Stimulated activated CD4-positive, alpha-beta T cell treated with anti-CD3 and anti-CD28 coated beads, Interleukin-12 subunit alpha, Interleukin-12 subunit beta, amount 100 ng/mL, for 48 hours (primary cell): ENCODE measurements around the gene SLC12A7.

Source experiments
- DNase-seq, 3 donors: peaks; one replicate each; pipeline ENCODE4 v3.0.0-alpha.2; 2020; ENCODE audit warnings: low read depth in 2 of 3, low spot score in 1 of 3

The SLC12A7 gene

GRCh38 chr5:1038417-1039209 is 73.2 kb downstream of the SLC12A7 start:
- no peak for DNase-seq

DNA sequence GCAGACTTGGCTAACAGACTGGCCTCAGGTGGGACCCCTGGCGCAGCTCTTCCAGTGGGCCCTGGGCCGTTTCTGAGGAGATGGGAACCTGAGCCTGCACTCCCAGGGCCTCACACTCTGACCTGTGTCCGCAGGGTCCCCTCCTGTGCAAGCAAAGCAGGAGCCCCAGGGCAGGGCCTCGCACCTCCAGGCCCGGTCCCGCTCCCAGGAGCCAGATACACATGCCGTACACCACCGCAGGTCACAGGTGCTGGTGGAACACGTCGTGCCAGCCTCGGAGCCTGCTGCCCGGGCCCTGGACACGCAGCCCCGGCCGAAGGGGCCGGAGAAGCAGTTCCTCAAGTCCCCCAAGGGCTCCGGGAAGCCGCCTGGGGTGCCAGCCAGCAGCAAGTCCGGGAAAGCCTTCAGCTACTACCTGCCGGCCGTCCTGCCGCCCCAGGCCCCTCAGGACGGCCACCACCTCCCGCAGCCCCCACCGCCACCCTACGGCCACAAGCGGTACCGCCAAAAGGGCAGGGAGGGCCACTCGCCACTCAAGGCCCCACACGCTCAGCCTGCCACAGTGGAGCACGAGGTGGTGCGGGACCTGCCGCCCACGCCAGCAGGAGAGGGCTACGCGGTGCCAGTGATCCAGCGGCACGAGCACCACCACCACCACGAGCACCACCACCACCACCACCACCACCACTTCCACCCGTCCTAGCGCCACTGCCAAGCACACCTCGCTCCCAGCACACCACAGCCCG is 74.0 kb downstream of the SLC12A7 start:
- DNase-seq = no peak

GRCh38 chr5:1037123-1037670 is 74.7 kb downstream of the SLC12A7 start:
- DNase-seq = no peak

- no peak for DNase-seq
Measured at GRCh38 chr5:1036504-1037122, 75.2 kb downstream of the SLC12A7 start.

DNA sequence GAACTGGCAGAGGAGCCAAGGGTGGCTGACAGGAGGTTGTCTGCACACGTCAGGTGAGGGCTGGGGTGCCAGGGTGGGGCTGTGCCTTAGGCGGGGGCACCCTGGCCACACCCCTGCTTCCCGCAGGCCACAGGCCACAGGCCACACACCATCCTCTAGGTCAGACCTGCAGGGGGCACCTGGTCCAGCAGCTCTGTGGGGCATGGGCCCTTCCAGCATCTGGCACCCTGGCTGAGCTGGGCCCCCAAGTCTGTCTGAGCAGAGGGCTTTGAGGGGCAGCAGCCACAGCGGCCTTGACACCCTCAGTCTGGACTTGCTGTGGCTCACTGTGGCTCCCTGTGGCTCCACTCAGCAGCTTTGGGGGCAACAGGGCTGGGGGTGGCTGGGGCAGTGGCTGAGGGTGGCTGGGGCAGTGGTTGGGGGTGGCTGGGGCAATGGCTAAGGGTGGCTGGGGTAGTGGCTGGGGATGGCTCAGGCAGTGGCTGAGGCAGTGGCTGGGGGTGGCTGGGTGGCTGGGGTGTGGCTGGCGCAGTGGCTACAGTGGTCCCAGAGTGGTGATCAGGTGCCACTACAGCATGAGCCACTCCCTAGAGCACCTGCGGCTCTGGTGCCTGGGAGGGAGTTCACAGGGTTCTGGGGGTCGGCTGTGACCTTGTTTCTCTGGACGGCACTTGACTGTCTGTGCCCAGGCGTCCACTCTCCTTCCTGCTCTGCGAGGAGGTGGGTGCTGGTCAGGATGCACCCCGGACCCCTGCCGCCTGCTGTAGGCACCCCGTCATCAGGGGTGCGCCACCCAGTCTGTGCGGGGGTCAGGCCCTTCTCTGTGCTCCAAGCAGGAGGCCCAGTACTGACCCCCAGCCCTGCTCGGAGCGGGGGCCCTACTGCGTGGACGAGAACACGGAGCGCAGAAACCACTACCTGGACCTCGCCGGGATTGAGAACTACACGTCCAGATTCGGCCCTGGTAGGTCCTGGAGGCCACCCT is 76.2 kb downstream of the SLC12A7 start:
- no peak for DNase-seq

GRCh38 chr5:1034986-1035385 is 76.9 kb downstream of the SLC12A7 start:
- DNase-seq = no peak

- no peak for DNase-seq
Measured at GRCh38 chr5:1034421-1034905, 77.4 kb downstream of the SLC12A7 start.

- DNase-seq = no peak
Measured at GRCh38 chr5:1033606-1034420, 78.0 kb downstream of the SLC12A7 start.

- no peak for DNase-seq
Measured at GRCh38 chr5:1033178-1033577, 78.7 kb downstream of the SLC12A7 start.

GRCh38 chr5:1032551-1033027 is 79.3 kb downstream of the SLC12A7 start:
- DNase-seq = no peak

DNA sequence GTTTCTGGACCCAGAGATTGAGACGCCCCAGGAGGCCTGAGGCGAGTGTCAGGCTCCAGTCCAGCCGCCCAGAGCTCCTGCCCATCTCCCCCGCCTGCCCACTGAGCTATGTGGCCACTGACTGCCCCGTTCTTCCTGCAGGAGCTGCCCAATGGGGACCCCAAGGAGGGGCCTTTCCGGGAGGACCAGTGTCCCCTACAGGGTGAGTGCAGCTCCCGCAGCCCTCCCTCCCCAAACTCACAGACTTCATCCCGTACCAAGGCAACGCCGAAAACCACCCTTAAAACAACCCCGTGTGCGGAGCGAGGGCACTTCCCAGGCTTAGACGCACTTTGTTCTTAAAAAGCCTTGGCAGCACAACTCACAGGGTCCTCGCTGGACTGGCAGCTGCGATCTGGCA is 79.9 kb downstream of the SLC12A7 start:
- no peak for DNase-seq

DNA sequence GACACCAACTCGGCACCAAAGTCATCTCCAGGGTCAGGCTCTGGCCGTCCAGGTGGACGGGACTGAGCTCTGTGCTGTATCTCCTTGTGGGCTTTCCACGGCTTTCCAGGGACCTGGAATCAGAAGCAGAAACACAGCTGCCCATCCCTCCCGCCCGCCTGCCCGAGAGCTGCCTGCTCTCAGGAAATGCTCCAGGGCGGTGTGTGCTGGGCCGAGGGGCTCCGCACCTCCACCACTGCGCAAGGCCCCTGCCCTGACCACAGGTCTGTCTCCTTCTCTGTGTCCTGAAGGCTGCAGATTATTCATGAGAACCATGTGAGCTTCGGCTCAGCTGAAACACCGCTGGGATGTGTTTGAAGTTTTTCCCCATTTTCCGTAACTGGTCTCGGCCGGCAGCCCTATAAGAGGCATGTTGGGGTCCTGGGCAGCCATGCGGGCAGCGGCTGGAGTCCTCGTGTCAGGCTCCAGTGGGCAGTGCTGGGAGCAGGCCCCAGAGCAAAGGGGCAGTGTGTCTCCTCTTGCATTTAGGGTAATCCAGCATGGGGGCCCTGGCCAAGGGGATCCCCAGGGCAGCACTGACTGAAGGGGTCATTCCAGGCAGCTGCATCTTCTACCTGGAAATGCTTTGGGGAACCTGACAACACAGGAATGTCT is 80.4 kb downstream of the SLC12A7 start:
- no peak for DNase-seq

DNA sequence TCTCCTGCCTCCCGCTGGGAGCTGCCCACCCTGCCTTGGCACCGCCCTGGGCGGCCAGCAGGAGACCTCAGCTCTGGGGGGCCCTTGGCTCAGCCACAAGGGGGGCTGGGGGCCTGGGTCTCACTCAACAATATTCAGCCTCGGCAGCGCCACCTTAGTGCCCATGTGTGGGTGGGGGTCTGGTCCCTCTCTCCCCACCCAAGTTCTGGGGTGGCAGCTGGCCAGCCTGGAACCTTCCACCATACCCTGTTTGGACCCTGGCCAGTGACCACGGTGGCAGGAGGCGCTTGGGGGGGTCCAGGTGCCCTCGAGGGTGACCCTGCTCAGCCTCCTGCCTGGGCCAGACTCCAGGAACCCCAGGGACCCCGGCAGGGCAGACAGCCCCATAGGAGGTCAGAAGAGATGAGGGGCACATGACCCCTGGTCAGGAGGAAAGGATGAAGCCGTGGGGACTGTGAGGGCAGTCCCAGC is 81.0 kb downstream of the SLC12A7 start:
- DNase-seq = no peak

DNA sequence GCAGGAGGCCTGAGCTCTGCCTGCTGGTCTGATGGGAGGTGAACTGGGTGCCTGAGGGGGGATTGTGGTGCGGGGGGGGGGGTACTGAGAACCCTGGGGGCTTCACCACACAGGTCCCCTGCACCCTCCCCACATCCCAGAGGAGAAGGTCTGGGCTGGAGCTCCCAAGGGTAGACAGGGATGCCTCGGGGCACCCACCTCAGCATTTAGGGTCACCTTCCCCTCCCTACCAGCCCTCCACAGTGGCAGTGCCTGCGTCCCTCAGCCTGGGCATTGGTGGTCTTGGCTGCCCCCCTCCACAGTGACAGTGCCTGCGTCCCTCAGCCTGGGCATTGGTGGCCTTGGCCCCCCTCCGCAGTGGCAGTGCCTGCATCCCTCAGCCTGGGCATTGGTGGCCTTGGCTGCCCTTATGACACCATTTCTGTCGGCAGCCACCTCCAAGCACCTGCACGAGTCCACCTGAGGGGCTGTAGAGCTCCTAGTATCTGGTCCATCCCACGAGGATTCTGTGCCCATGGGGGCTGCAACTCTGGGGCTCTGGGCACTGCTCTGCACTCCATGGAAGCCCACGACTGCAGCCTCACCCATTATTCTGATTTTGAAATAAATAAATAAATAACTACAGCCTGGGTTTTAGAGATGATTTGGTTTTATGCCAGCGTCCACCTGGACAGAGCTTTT is 81.8 kb downstream of the SLC12A7 start:
- no peak for DNase-seq

- no peak for DNase-seq
Measured at GRCh38 chr5:1029282-1029944, 82.5 kb downstream of the SLC12A7 start.

DNA sequence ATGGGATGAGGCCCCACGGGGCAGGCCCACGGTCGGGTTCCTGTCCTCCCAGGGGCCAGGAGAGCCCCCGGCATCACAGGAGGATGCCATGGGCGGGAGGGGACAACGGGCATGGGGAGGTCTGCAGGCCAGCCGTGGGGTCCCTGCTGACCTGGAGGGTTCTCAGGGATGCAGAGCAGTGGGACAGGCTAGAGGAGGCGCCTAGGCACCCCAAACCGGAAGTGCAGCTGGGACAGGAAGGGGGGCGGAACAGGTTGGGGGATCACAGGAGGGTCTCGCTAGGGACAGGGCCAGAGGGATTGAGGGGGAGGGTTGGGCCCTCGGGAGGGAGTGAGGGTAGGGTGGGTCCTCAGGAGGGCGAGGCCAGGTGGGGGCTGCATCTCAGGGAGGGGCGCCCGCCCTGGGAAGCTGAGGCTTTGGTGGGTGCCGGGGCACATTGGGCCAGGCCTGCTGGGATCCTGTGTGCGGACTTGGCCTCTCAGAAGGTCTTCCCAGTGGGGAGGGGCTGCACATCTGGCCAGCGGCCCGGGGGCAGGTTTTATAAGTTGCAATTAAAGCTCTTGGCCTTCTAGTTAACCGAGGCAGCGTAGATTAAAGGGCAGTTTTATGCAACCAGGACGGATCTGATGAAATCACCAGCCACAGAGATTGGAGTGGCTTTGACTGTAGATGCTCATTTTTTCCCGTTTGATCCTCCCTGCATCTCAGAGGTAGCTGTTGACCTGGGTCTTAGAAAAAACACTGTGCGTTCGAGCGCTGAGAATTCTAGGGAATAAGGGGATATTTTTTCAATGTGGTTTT is 83.2 kb downstream of the SLC12A7 start:
- no peak for DNase-seq
